HepG2 (cell line): Measurements from ENCODE around the gene EFCAB13. TPM values are rescaled to one million over a fixed set of nuclear protein-coding genes. Genes with fewer than 3 reads are reported as not detected.

Experiments used
- IKZF5 ChIP-seq: IDR thresholded peaks from 2 replicates; pipeline ENCODE4 v1.6.1; 2018; ENCODE audit warnings: missing genetic modification reagents, mild to moderate bottlenecking, missing compliant biosample characterization
- MTF1 ChIP-seq: sonication (generic); formaldehyde crosslinking; IDR thresholded peaks from 2 replicates; pipeline ENCODE4 v1.5.0; 2020; ENCODE audit warnings: missing genetic modification reagents
- MZF1 ChIP-seq: sonication (generic); formaldehyde crosslinking; IDR thresholded peaks from 2 replicates; pipeline ENCODE4 v1.8.1; 2023; ENCODE audit warnings: mild to moderate bottlenecking, missing genetic modification reagents, borderline replicate concordance
- NFIB ChIP-seq: sonication (generic); formaldehyde crosslinking; IDR thresholded peaks from 2 replicates; pipeline ENCODE4 v1.9.0; 2021; ENCODE audit warnings: missing genetic modification reagents, mild to moderate bottlenecking, borderline replicate concordance
- NKX3-1 ChIP-seq: sonication (generic); formaldehyde crosslinking; IDR thresholded peaks from 2 replicates; pipeline ENCODE4 v1.5.0; 2020; ENCODE audit warnings: missing genetic modification reagents
- SIN3A ChIP-seq: IDR thresholded peaks from 2 replicates; pipeline ENCODE4 v1.6.1; 2011; ENCODE audit warnings: low read depth, mild to moderate bottlenecking, control low read depth, low read length, borderline replicate concordance
- TBX2 ChIP-seq: sonication (generic); formaldehyde crosslinking; IDR thresholded peaks from 2 replicates; pipeline ENCODE4 v1.5.0; 2020; ENCODE audit warnings: missing genetic modification reagents, mild to moderate bottlenecking, borderline replicate concordance
- TOE1 ChIP-seq: sonication (generic); formaldehyde crosslinking; IDR thresholded peaks from 2 replicates; pipeline ENCODE4 v1.4.0; 2020; ENCODE audit warnings: mild to moderate bottlenecking, missing genetic modification reagents
- ZFX ChIP-seq: sonication (generic); formaldehyde crosslinking; IDR thresholded peaks from 2 replicates; pipeline ENCODE4 v1.4.0; 2020; ENCODE audit warnings: mild to moderate bottlenecking, low read depth, missing genetic modification reagents, moderate library complexity
- ZKSCAN8 ChIP-seq: IDR thresholded peaks from 2 replicates; pipeline ENCODE4 v1.6.1; 2016; ENCODE audit warnings: borderline replicate concordance, missing genetic modification reagents, missing compliant biosample characterization
- ZNF24 ChIP-seq: fragments of 450-650 bp; IDR thresholded peaks from 2 replicates; pipeline ENCODE4 v1.6.1; 2017; ENCODE audit warnings: antibody characterized with exemption, mild to moderate bottlenecking
- ZNF263 ChIP-seq: sonication (generic); formaldehyde crosslinking; IDR thresholded peaks from 2 replicates; pipeline ENCODE4 v1.4.0; 2020; ENCODE audit warnings: missing genetic modification reagents
- ZNF333 ChIP-seq: sonication (generic); formaldehyde crosslinking; IDR thresholded peaks from 2 replicates; pipeline ENCODE4 v1.4.0; 2020; ENCODE audit warnings: mild to moderate bottlenecking, missing genetic modification reagents, borderline replicate concordance
- ZNF367 ChIP-seq: sonication (generic); formaldehyde crosslinking; IDR thresholded peaks from 2 replicates; pipeline ENCODE4 v1.4.0; 2020; ENCODE audit warnings: missing genetic modification reagents, borderline replicate concordance
- ZNF549 ChIP-seq: sonication (generic); formaldehyde crosslinking; IDR thresholded peaks from 2 replicates; pipeline ENCODE4 v1.5.0; 2020; ENCODE audit warnings: missing genetic modification reagents
- ZNF576 ChIP-seq: sonication (generic); formaldehyde crosslinking; IDR thresholded peaks from 2 replicates; pipeline ENCODE4 v1.4.0; 2020; ENCODE audit warnings: mild to moderate bottlenecking, missing genetic modification reagents
- ZNF660 ChIP-seq: sonication (generic); formaldehyde crosslinking; IDR thresholded peaks from 2 replicates; pipeline ENCODE4 v1.5.1; 2020; ENCODE audit warnings: mild to moderate bottlenecking, low read depth, missing genetic modification reagents, borderline replicate concordance
- ZNF841 ChIP-seq: sonication (generic); formaldehyde crosslinking; IDR thresholded peaks from 2 replicates; pipeline ENCODE4 v1.8.1; 2023; ENCODE audit warnings: missing genetic modification reagents, borderline replicate concordance
- ZSCAN12 ChIP-seq: sonication (generic); formaldehyde crosslinking; IDR thresholded peaks from 2 replicates; pipeline ENCODE4 v1.9.0; 2021; ENCODE audit warnings: mild to moderate bottlenecking, missing genetic modification reagents
- polyA plus RNA-seq, 8 experiments: library from polyadenylated mRNA; depleted of rRNA in 3 of 8; stranded (reverse) in 7 of 8; unstranded in 1 of 8; fragments of >200 nt; fragmentation: Illumina TruSeq in 4 of 8; extraction: Trizol in 4 of 8; gene quantifications; 2 replicates each; pipeline versions ENCODE4 v1.2.1 to v1.2.3, GENCODE V29; 2011 to 2016; ENCODE audit warnings: low read depth in 4 of 8, missing spikeins in 1 of 8, mixed read lengths in 1 of 8; ENCODE audit not compliant: insufficient read depth in 1 of 8
- total RNA-seq, 5 experiments: library from RNA; depleted of rRNA; stranded (reverse); fragments of >200 nt; fragmentation: Illumina TruSeq; extraction: Trizol; gene quantifications; 2 replicates each; pipeline ENCODE4 v1.2.3, GENCODE V29; 2016; ENCODE audit warnings: low read depth in 1 of 5
- TF ChIP-seq, protein P1 (sequence below): sonication (generic); formaldehyde crosslinking; IDR thresholded peaks from 2 replicates; pipeline ENCODE4 v1.8.0; 2022; ENCODE audit warnings: mild to moderate bottlenecking, missing genetic modification reagents, borderline replicate concordance
- TF ChIP-seq, protein P2 (sequence below): sonication (generic); formaldehyde crosslinking; IDR thresholded peaks from 2 replicates; pipeline ENCODE4 v1.8.1; 2023; ENCODE audit warnings: missing genetic modification reagents, mild to moderate bottlenecking, borderline replicate concordance
- TF ChIP-seq, protein P3 (sequence below): sonication (generic); formaldehyde crosslinking; IDR thresholded peaks from 2 replicates; pipeline ENCODE4 v1.8.0; 2022; ENCODE audit warnings: mild to moderate bottlenecking, missing genetic modification reagents; ENCODE audit not compliant: insufficient replicate concordance

The EFCAB13 gene
- total and polyA plus RNA-seq, 2 of the 13 experiments (the other 11 are each of a cell fraction or from before 2014, with no cell fraction given): 0.22 to 0.71 TPM

GRCh38 chr17:47323382-47324223 is at the start of gene EFCAB13 (continued):
- TF ChIP-seq ZNF333 (peak; percentile 73; the same call in 1 of the 2 replicates), ZNF24 (no peak), ZSCAN12 (CRISPR knock-in tag) (no peak), IKZF5 (CRISPR knock-in tag) (peak; percentile 96), MZF1 (no peak), NFIB (peak; percentile 85; the same call in 1 of the 2 replicates), ZFX (CRISPR knock-in tag) (peak; percentile 96), NKX3-1 (CRISPR knock-in tag) (peak; percentile 69), TOE1 (CRISPR knock-in tag) (peak; percentile 84; the same call in 1 of the 2 replicates), TBX2 (CRISPR knock-in tag) (peak; percentile 89; the same call in 1 of the 2 replicates), ZNF367 (CRISPR knock-in tag) (no peak), MTF1 (peak; percentile 50; the same call in 1 of the 2 replicates), SIN3A (peak; percentile 58; the same call in 1 of the 2 replicates), ZNF576 (CRISPR knock-in tag) (no peak), ZNF549 (CRISPR knock-in tag) (no peak), ZNF660 (0 out of 2 replicates have a peak, but pooled peaks have one; percentile 84), ZNF263 (CRISPR knock-in tag) (0 out of 2 replicates have a peak, but pooled peaks have one; percentile 42), ZNF841 (peak; percentile 89; the same call in 1 of the 2 replicates), ZKSCAN8 (CRISPR knock-in tag) (peak; percentile 53; the same call in 1 of the 2 replicates)
- TF ChIP-seq, protein P1, sequence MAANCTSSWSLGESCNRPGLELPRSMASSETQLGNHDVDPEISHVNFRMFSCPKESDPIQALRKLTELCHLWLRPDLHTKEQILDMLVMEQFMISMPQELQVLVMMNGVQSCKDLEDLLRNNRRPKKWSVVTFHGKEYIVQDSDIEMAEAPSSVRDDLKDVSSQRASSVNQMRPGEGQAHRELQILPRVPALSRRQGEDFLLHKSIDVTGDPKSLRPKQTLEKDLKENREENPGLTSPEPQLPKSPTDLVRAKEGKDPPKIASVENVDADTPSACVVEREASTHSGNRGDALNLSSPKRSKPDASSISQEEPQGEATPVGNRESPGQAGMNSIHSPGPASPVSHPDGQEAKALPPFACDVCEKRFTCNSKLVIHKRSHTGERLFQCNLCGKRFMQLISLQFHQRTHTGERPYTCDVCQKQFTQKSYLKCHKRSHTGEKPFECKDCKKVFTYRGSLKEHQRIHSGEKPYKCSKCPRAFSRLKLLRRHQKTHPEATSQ (CRISPR knock-in tag): no peak; the same call in 1 of the 2 replicates
- TF ChIP-seq, protein P2, sequence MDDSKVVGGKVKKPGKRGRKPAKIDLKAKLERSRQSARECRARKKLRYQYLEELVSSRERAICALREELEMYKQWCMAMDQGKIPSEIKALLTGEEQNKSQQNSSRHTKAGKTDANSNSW (CRISPR knock-in tag): peak; percentile 98; the same call in 1 of the 2 replicates
- TF ChIP-seq, protein P3, sequence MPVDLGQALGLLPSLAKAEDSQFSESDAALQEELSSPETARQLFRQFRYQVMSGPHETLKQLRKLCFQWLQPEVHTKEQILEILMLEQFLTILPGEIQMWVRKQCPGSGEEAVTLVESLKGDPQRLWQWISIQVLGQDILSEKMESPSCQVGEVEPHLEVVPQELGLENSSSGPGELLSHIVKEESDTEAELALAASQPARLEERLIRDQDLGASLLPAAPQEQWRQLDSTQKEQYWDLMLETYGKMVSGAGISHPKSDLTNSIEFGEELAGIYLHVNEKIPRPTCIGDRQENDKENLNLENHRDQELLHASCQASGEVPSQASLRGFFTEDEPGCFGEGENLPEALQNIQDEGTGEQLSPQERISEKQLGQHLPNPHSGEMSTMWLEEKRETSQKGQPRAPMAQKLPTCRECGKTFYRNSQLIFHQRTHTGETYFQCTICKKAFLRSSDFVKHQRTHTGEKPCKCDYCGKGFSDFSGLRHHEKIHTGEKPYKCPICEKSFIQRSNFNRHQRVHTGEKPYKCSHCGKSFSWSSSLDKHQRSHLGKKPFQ (CRISPR knock-in tag): peak; percentile 92
